CD14-positive monocyte (primary cell): Measurements from ENCODE around the gene BACE2. TPM values are rescaled to one million over a fixed set of nuclear protein-coding genes. Genes with fewer than 3 reads are reported as not detected.

Source experiments
- DNase-seq, 3 donors: peaks; one replicate each; pipeline ENCODE4 v3.0.0-alpha.2; 2011 to 2022
- H2AFZ ChIP-seq: 2 replicates; pipeline ENCODE4 v1.6.0; 2012; ENCODE audit warnings: mild to moderate bottlenecking, low read depth, low read length, inconsistent platforms; ENCODE audit not compliant: insufficient read depth, poor library complexity, severe bottlenecking
- H3K27ac ChIP-seq, 2 donors: 1 replicate in 1 of 2; 2 replicates in 1 of 2; pipeline ENCODE4 v1.5.1; 2012 to 2013; ENCODE audit warnings: low read length in 2 of 2, control low read depth in 1 of 2, inconsistent platforms in 1 of 2, low read depth in 1 of 2, mild to moderate bottlenecking in 1 of 2
- H3K27me3 ChIP-seq, 2 donors: one replicate each; pipeline versions ENCODE4 v1.6.0 to v1.6.1; 2011 to 2013; ENCODE audit warnings: low read length in 2 of 2; ENCODE audit not compliant: control insufficient read depth in 2 of 2, insufficient read depth in 2 of 2
- H3K36me3 ChIP-seq, 2 donors: replicated peaks in 1 of 2; 1 replicate in 1 of 2; 2 replicates in 1 of 2; pipeline versions ENCODE4 v1.5.1 to v1.6.1; 2012 to 2013; ENCODE audit warnings: low read length in 2 of 2, control low read depth in 1 of 2, inconsistent platforms in 1 of 2, mild to moderate bottlenecking in 1 of 2; ENCODE audit not compliant: insufficient read depth in 2 of 2, control insufficient read depth in 1 of 2
- H3K4me1 ChIP-seq, 2 donors: 1 replicate in 1 of 2; 2 replicates in 1 of 2; pipeline versions ENCODE4 v1.5.1 to v1.6.1; 2012 to 2013; ENCODE audit warnings: low read length in 2 of 2, control low read depth in 1 of 2, inconsistent platforms in 1 of 2, mild to moderate bottlenecking in 1 of 2, moderate library complexity in 1 of 2; ENCODE audit not compliant: insufficient read depth in 2 of 2, control insufficient read depth in 1 of 2
- H3K4me2 ChIP-seq: replicated peaks from 2 replicates; pipeline ENCODE3; 2012; ENCODE audit warnings: low read length, moderate library complexity, mild to moderate bottlenecking; ENCODE audit not compliant: poor library complexity, severe bottlenecking; ENCODE audit errors: extremely low read depth
- H3K4me3 ChIP-seq, 3 experiments: fragments of 200-600 bp in 1 of 3; sonication (generic) in 1 of 3; replicated peaks in 1 of 3; 1 replicate in 2 of 3; 2 replicates in 1 of 3; pipeline ENCODE4 v1.5.1; 2011 to 2013; ENCODE audit warnings: low read length in 3 of 3, mild to moderate bottlenecking in 3 of 3, control low read depth in 2 of 3, low read depth in 2 of 3, inconsistent platforms in 1 of 3, moderate library complexity in 1 of 3
- H3K79me2 ChIP-seq: 2 replicates; pipeline ENCODE4 v1.6.0; 2012; ENCODE audit warnings: mild to moderate bottlenecking, control low read depth, inconsistent platforms, low read length, moderate library complexity; ENCODE audit not compliant: insufficient read depth
- H3K9ac ChIP-seq: 2 replicates; pipeline ENCODE4 v1.6.0; 2017; ENCODE audit warnings: low read length, mild to moderate bottlenecking; ENCODE audit not compliant: insufficient read depth, poor library complexity, severe bottlenecking
- H3K9me3 ChIP-seq, 2 donors: replicated peaks in 1 of 2; 1 replicate in 1 of 2; 2 replicates in 1 of 2; pipeline versions ENCODE4 v1.5.1 to v1.6.1; 2012 to 2013; ENCODE audit warnings: low read length in 2 of 2, control low read depth in 1 of 2; ENCODE audit not compliant: control insufficient read depth in 1 of 2, insufficient read depth in 1 of 2
- H4K20me1 ChIP-seq: 2 replicates; pipeline ENCODE4 v1.6.0; 2012; ENCODE audit warnings: mild to moderate bottlenecking, low read length, control low read depth, moderate library complexity; ENCODE audit not compliant: insufficient read depth
- H3K27ac Mint-ChIP-seq, 7 donors: one replicate each; pipeline ENCODE4 v1.8.0; 2020; ENCODE audit warnings: mild to moderate bottlenecking in 7 of 7, mixed read lengths in 7 of 7, moderate library complexity in 6 of 7, inconsistent platforms in 2 of 7
- H3K27me3 Mint-ChIP-seq, 3 donors: one replicate each; pipeline ENCODE4 v1.8.0; 2021 to 2022; ENCODE audit warnings: low read depth in 3 of 3, mild to moderate bottlenecking in 3 of 3, mixed read lengths in 3 of 3, moderate library complexity in 3 of 3, inconsistent platforms in 1 of 3
- H3K36me3 Mint-ChIP-seq, 2 donors: one replicate each; pipeline ENCODE4 v1.8.0; 2020; ENCODE audit warnings: mixed read lengths in 2 of 2, inconsistent platforms in 1 of 2, mild to moderate bottlenecking in 1 of 2
- H3K4me1 Mint-ChIP-seq: one replicate; pipeline ENCODE4 v1.8.0; 2020; ENCODE audit warnings: mild to moderate bottlenecking, mixed read lengths
- H3K4me3 Mint-ChIP-seq, 2 donors: one replicate each; pipeline ENCODE4 v1.8.0; 2020; ENCODE audit warnings: mild to moderate bottlenecking in 2 of 2, mixed read lengths in 2 of 2, moderate library complexity in 1 of 2
- H3K9me3 Mint-ChIP-seq, 7 donors: one replicate each; pipeline ENCODE4 v1.8.0; 2020 to 2022; ENCODE audit warnings: mixed read lengths in 7 of 7, mild to moderate bottlenecking in 6 of 7, moderate library complexity in 6 of 7, inconsistent platforms in 2 of 7
- CTCF ChIP-seq: fragments of 200-600 bp; IDR thresholded peaks from one replicate; pipeline ENCODE4 v1.8.0; 2022; ENCODE audit warnings: antibody characterized with exemption, mild to moderate bottlenecking
- WGBS: methylation state at CpG from one replicate; pipeline ENCODE4 v1.1.5; 2013; ENCODE audit warnings: missing lambda C conversion rate; ENCODE audit not compliant: insufficient coverage; 5-methylcytosine and 5-hydroxymethylcytosine counted together
- intact Hi-C, 2 donors: fragments of 100-400 bp; cut with micrococcal nuclease; formaldehyde crosslinking; loops; one replicate each; pipeline versions ENCODE4 v1.15.0 to v1.15.1; 2023
- polyA plus RNA-seq, 3 donors: library from polyadenylated mRNA; depleted of rRNA in 1 of 3; unstranded in 2 of 3; stranded (reverse) in 1 of 3; fragments of 300-500 nt in 2 of 3; fragments of >200 nt in 1 of 3; fragmentation: Illumina TruSeq in 2 of 3; gene quantifications; 1 replicate in 2 of 3; 2 replicates in 1 of 3; pipeline ENCODE4 v1.2.3, GENCODE V29; 2012 to 2021

Gene BACE2
- polyA plus RNA-seq, 3 donors = 0.05 to 0.26 TPM; not detected in 1

GRCh38 chr21:41277846-41278245 lies 109.9 kb downstream of the BACE2 start:
- H3K27me3 Mint-ChIP-seq = peaks cover 2 to 6% (median 6%) of the 10 kb centered on the region in 3 donors
- no peaks in the 10 kb centered on the region for H3K4me1 Mint-ChIP-seq
- Histone ChIP-seq H3K79me2 (no peaks in the 10 kb centered on the region), H3K4me3 (no peak overlapping the region), H3K36me3 (no peaks in the 10 kb centered on the region), H3K4me2 (no peak overlapping the region), H3K27ac (no peak overlapping the region), H3K27me3 (peaks cover 7% of the 10 kb centered on the region in 2 donors), H3K9ac (no peak overlapping the region), H4K20me1 (no peaks in the 10 kb centered on the region), H3K9me3 (peaks cover 10 to 12% of the 10 kb centered on the region in 2 donors), H2AFZ (no peak overlapping the region), H3K4me1 (no peaks in the 10 kb centered on the region)
- no peak for DNase-seq
- H3K27ac Mint-ChIP-seq = no peak overlapping the region
- WGBS = 80% methylated on average over 1 of the region's 4 CpGs
- no peaks in the 10 kb centered on the region for H3K36me3 Mint-ChIP-seq
- no peak for TF ChIP-seq CTCF
- H3K4me3 Mint-ChIP-seq = no peak overlapping the region
- H3K9me3 Mint-ChIP-seq = peaks cover 2 to 4% (median 3%) of the 10 kb centered on the region in 7 donors
- intact Hi-C loops = no loop called here

- no peaks in the 10 kb centered on the region for H3K79me2 ChIP-seq
- no peak for DNase-seq
- H3K4me2 ChIP-seq = no peak overlapping the region
- 81% methylated on average over 17 of the region's 18 CpGs for WGBS
- no peak for TF ChIP-seq CTCF
- H3K9me3 ChIP-seq = no peaks in the 10 kb centered on the region
- no peaks in the 10 kb centered on the region for H4K20me1 ChIP-seq
- H3K27me3 Mint-ChIP-seq = peaks cover 6 to 11% (median 7%) of the 10 kb centered on the region in 3 donors
- no peaks in the 10 kb centered on the region for H3K9me3 Mint-ChIP-seq
- no peak overlapping the region for H3K4me3 ChIP-seq
- no peak overlapping the region for H3K27ac ChIP-seq
- H2AFZ ChIP-seq = no peak overlapping the region
- no peaks in the 10 kb centered on the region for H3K36me3 Mint-ChIP-seq
- peak overlapping the region in 1 of 7 donors; percentile 58 for H3K27ac Mint-ChIP-seq
- intact Hi-C loops = no loop called here
- no peaks in the 10 kb centered on the region for H3K4me1 ChIP-seq
- no peaks in the 10 kb centered on the region for H3K36me3 ChIP-seq
- H3K4me1 Mint-ChIP-seq = no peaks in the 10 kb centered on the region
- no peak overlapping the region for H3K4me3 Mint-ChIP-seq
- H3K9ac ChIP-seq = no peak overlapping the region
- peaks cover 7 to 10% of the 10 kb centered on the region in 2 donors for H3K27me3 ChIP-seq
Observed at GRCh38 chr21:41280115-41280919, 112.4 kb downstream of the BACE2 start.
